Heart left ventricle (tissue), 16 donors: Measurements from ENCODE around the gene GAREM1. TPM values are rescaled to one million over a fixed set of nuclear protein-coding genes. Genes with fewer than 3 reads are reported as not detected.

Experiments
- ATAC-seq, 4 donors: fragments of 200-7000 bp; cut with Tn5 transposase; one replicate each; pipeline ENCODE4 v1.9.1; 2020 to 2022; ENCODE audit warnings: moderate library complexity in 4 of 4, mild to moderate bottlenecking in 3 of 4, moderate number of reproducible peaks in 1 of 4
- DNase-seq, 5 donors: peaks; one replicate each; pipeline ENCODE4 v3.0.0-alpha.2; 2020
- H3K27ac ChIP-seq, 12 donors: fragments of 200-600 bp; sonication (generic) in 4 of 12; one replicate each; pipeline versions ENCODE4 v1.5.0 to v1.8.0; 2016 to 2022; ENCODE audit warnings: mild to moderate bottlenecking in 2 of 12
- H3K27me3 ChIP-seq, 9 donors: fragments of 200-600 bp; sonication (generic) in 2 of 9; one replicate each; pipeline versions ENCODE4 v1.5.1 to v1.8.0; 2016 to 2022; ENCODE audit warnings: mild to moderate bottlenecking in 3 of 9
- H3K36me3 ChIP-seq, 9 donors: fragments of 200-600 bp; sonication (generic) in 2 of 9; one replicate each; pipeline versions ENCODE4 v1.5.0 to v1.8.0; 2018 to 2022; ENCODE audit warnings: mild to moderate bottlenecking in 2 of 9
- H3K4me1 ChIP-seq, 12 donors: fragments of 200-600 bp; sonication (generic) in 4 of 12; one replicate each; pipeline versions ENCODE4 v1.5.0 to v1.8.0; 2016 to 2022; ENCODE audit warnings: mild to moderate bottlenecking in 3 of 12
- H3K4me3 ChIP-seq, 12 donors: fragments of 200-600 bp; sonication (generic) in 4 of 12; one replicate each; pipeline versions ENCODE4 v1.5.0 to v1.8.0; 2017 to 2022; ENCODE audit warnings: mild to moderate bottlenecking in 9 of 12, moderate library complexity in 4 of 12
- H3K9me3 ChIP-seq, 12 donors: fragments of 200-600 bp; sonication (generic) in 4 of 12; one replicate each; pipeline versions ENCODE4 v1.5.0 to v1.8.0; 2016 to 2022; ENCODE audit warnings: mild to moderate bottlenecking in 1 of 12
- POLR2A ChIP-seq, 2 donors: fragments of 450-650 bp; IDR thresholded peaks; one replicate each; pipeline ENCODE4 v1.6.1; 2017; ENCODE audit warnings: antibody characterized with exemption in 2 of 2, mild to moderate bottlenecking in 2 of 2, moderate library complexity in 2 of 2
- WGBS, 4 donors: extraction: QIAGEN DNeasy Blood & Tissue Kit in 2 of 4; methylation state at CpG; one replicate each; pipeline versions ENCODE4 v1.1.5 to v1.1.7; 2013 to 2018; 5-methylcytosine and 5-hydroxymethylcytosine counted together
- intact Hi-C, 10 donors: fragments of 100-400 bp; cut with DNase I; formaldehyde crosslinking; loops; one replicate each; pipeline versions ENCODE4 v1.11.1 to v1.14.2; 2022
- polyA plus RNA-seq, 2 donors: library from polyadenylated mRNA; stranded (reverse); fragments of 200-250 nt; gene quantifications; one replicate each; pipeline ENCODE4 v1.2.3, GENCODE V29; 2013
- total RNA-seq, 9 donors: library from RNA; depleted of rRNA in 2 of 9; stranded (reverse); fragments of >200 nt in 2 of 9; fragmentation: NEBNext Ultra II Directional in 3 of 9; extraction: Animal tissue kit (Norgen Biotek cat#: 25700) in 3 of 9; gene quantifications; one replicate each; pipeline versions ENCODE4 v1.1.0 to v1.2.4, GENCODE V29; 2016 to 2023
- TF ChIP-seq, protein P1 (sequence below), 12 donors: fragments of 200-600 bp; sonication (generic) in 4 of 12; IDR thresholded peaks; one replicate each; pipeline versions ENCODE4 v1.5.0 to v1.8.0; 2018 to 2022; ENCODE audit warnings: antibody characterized with exemption in 12 of 12, mild to moderate bottlenecking in 5 of 12
- donor health status: ischemic (EF 13 %, LVEDD 7.1; RV severe dilation, severe dysfunction).
- donor health status: healthy with polysubstance abuse.
- donor health status: DM: no; HTN: yes; CAD: no.
- donor health status: DM: no; HTN: no; CAD: no.
- donor health status: ischemic (EF 25% LVEDD 6.9; RV normal size, moderate dysfunction).
- donor health status: ischemic (EF 25% LVEDD 5.7; RV mildly dilated, moderate dysfunction).
- donor health status: healthy.
- donor health status: DM: yes; HTN: yes; CAD: no.
- donor health status: ischemic (EF 35%, LVEDD 5.7; RV mildly dilated, moderate dysfunction).
- donor health status: nonischemic (EF 11% LVEDD 7.7; RV severe dilation, severe dysfunction).
- donor health status: DM: yes; HTN: yes; CAD: no.
- donor health status: PGD.
- donor health status: ischemic (EF 29% LVEDD 5.4; RV normal size, mild dysfunction).
- donor health status: nonischemic (EF 23%, LVEDD 6.1; RV moderate dilation, normal function).

GAREM1 gene
- total and polyA plus RNA-seq, 11 donors: 1.8 to 28.8 (median 13.0) TPM

DNA sequence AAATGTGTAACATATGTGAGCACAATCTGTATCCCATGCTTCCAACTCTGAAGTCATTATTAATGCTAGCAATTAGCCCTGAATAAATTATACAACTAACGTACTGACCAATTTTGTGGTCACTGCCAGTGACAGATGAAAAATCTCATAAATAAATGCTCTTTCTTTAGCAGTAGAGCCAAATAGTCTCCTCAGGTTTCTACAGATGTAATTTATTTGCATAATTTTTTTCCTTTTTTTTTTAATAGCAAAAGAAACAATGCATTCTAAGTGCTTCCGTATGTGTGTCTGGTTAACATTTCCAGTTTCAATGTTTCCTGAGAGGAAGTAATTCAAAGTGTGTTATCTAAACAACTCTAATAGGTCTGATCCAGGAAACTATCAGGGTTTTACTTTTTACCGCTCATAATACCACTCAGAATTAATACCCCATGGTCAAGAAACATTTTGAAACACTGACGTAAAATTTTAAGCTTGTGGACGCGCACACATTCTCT, 172.5 kb downstream of the GAREM1 start:
- H3K36me3 ChIP-seq: no peaks in the 10 kb centered on the region
- peak overlapping the region in 1 of 12 donors; percentile 7 for H3K4me3 ChIP-seq
- H3K9me3 ChIP-seq: no peaks in the 10 kb centered on the region
- DNase-seq (no peak), ATAC-seq (no peak)
- 57 to 67% (median 61%) methylated on average over 6 of the region's 6 CpGs for WGBS, 4 donors
- H3K4me1 ChIP-seq: peaks cover 0 to 29% (median 15%) of the 10 kb centered on the region in 12 donors
- H3K27ac ChIP-seq: no peak overlapping the region
- no peaks in the 10 kb centered on the region for H3K27me3 ChIP-seq
- intact Hi-C loops: loop anchor here in 2 of 10 donors (10.0 kb wide), 2 partner anchors 57 to 147 kb away; no protein-coding TSS in a partner anchor
- TF ChIP-seq, protein P1, sequence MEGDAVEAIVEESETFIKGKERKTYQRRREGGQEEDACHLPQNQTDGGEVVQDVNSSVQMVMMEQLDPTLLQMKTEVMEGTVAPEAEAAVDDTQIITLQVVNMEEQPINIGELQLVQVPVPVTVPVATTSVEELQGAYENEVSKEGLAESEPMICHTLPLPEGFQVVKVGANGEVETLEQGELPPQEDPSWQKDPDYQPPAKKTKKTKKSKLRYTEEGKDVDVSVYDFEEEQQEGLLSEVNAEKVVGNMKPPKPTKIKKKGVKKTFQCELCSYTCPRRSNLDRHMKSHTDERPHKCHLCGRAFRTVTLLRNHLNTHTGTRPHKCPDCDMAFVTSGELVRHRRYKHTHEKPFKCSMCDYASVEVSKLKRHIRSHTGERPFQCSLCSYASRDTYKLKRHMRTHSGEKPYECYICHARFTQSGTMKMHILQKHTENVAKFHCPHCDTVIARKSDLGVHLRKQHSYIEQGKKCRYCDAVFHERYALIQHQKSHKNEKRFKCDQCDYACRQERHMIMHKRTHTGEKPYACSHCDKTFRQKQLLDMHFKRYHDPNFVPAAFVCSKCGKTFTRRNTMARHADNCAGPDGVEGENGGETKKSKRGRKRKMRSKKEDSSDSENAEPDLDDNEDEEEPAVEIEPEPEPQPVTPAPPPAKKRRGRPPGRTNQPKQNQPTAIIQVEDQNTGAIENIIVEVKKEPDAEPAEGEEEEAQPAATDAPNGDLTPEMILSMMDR (IDR thresholded peaks at IDR 0.05): no peak
- no peak for TF ChIP-seq POLR2A (IDR thresholded peaks at IDR 0.05)

DNA sequence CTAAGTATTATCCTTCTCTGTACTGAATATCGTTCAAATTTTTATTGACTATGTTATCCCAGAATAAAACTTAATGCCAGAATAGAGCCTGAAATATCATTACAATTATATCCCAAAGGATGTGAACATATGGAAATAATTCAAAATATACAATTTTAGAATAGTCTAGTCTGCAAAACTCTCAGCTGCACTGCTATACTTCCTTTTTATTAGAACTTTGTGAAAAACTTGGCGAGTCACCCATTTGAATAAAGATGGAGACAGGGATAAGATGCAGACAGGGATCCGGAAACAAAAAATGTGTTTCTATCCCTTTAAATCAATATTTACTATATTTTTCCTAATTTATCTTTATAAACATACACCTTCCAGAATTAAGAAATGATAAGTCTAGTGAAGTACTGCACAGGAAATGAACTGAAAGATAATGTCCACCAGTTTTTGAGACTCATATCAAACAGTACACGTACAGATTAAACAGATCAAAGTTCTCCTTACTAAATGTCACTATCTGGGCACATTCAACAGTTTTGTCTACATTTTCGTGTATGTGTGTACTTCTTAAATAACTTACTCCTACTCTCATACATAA, 173.0 kb downstream of the GAREM1 start:
- Histone ChIP-seq H3K27me3 (no peaks in the 10 kb centered on the region), H3K9me3 (no peaks in the 10 kb centered on the region), H3K27ac (no peak overlapping the region), H3K4me1 (peaks cover 0 to 24% (median 11%) of the 10 kb centered on the region in 12 donors), H3K36me3 (no peaks in the 10 kb centered on the region), H3K4me3 (no peak overlapping the region)
- 54 to 61% (median 59%) methylated on average over 5 of the region's 5 CpGs for WGBS, 4 donors
- ATAC-seq (no peak), DNase-seq (no peak)
- TF ChIP-seq POLR2A (IDR thresholded peaks at IDR 0.05): no peak
- TF ChIP-seq, protein P1 (IDR thresholded peaks at IDR 0.05): no peak
- intact Hi-C loops: loop anchor here in 2 of 10 donors (10.0 kb wide), 2 partner anchors 57 to 147 kb away; no protein-coding TSS in a partner anchor

DNA sequence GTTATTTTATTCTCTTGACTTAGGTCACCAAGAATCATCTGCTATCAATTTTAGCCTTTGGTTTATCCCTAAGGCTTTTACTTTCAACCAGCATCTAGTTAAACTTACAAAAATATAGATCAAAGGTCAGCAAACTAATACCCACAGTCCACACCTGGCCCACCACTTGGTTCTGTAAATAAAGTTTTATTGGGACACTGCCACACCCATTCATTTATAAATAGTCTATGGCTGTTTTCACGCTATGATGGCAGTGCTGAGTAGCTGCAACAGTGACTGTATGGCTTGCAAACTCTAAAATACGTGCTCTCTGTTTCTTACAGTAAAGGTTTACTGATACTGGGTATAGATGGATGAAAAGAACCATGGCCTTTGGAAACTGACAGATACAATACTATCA, 173.8 kb downstream of the GAREM1 start:
- DNase-seq (no peak), ATAC-seq (no peak)
- no peaks in the 10 kb centered on the region for H3K9me3 ChIP-seq
- intact Hi-C loops: loop anchor here in 2 of 10 donors (10.0 kb wide), 2 partner anchors 58 to 148 kb away; no protein-coding TSS in a partner anchor
- no peaks in the 10 kb centered on the region for H3K27me3 ChIP-seq
- TF ChIP-seq POLR2A (IDR thresholded peaks at IDR 0.05): no peak
- TF ChIP-seq, protein P1 (IDR thresholded peaks at IDR 0.05): no peak
- H3K4me3 ChIP-seq: no peak overlapping the region
- peaks cover 0 to 17% (median 5%) of the 10 kb centered on the region in 12 donors for H3K4me1 ChIP-seq
- H3K27ac ChIP-seq: no peak overlapping the region
- 83 to 94% (median 93%) methylated on average over 2 of the region's 2 CpGs for WGBS, 4 donors
- H3K36me3 ChIP-seq: no peaks in the 10 kb centered on the region

DNA sequence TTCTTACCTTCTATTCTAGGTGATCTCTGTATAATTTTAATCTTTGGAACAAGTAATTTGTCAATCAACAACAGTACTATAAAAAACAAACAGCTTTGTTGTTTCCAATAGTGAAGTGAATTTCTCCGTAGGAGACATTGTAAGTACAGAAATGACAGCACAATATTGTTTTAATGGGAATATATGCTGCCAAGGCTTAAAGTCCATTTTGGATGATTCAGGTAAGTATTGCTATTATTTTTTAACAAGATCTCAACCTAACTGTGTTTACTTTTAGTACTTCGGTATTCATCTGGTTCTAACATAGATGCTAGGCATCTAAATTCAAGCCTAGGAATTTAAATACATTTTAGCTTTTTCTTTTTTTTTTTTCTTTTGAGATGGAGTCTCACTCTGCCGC, 175.1 kb downstream of the GAREM1 start:
- TF ChIP-seq, protein P1 (IDR thresholded peaks at IDR 0.05): no peak
- TF ChIP-seq POLR2A (IDR thresholded peaks at IDR 0.05): no peak
- Histone ChIP-seq H3K4me1 (peaks cover 0 to 12% (median 0%) of the 10 kb centered on the region in 12 donors), H3K27me3 (no peaks in the 10 kb centered on the region), H3K9me3 (peaks cover 0 to 3% (median 0%) of the 10 kb centered on the region in 12 donors), H3K27ac (no peak overlapping the region), H3K4me3 (no peak overlapping the region), H3K36me3 (no peaks in the 10 kb centered on the region)
- WGBS, 4 donors: 91 to 95% (median 93%) methylated on average over 3 of the region's 3 CpGs
- ATAC-seq (no peak), DNase-seq (no peak)
- intact Hi-C loops: loop anchor here in 2 of 10 donors (10.0 kb wide), 2 partner anchors 59 to 149 kb away; no protein-coding TSS in a partner anchor
